ENCODE data around the gene MIB1. TPM values are rescaled to one million over a fixed set of nuclear protein-coding genes. Genes with fewer than 3 reads are reported as not detected.

MIB1 gene
- total RNA-seq, 1 experiment from 2014 or later: 56.1 TPM

DNA sequence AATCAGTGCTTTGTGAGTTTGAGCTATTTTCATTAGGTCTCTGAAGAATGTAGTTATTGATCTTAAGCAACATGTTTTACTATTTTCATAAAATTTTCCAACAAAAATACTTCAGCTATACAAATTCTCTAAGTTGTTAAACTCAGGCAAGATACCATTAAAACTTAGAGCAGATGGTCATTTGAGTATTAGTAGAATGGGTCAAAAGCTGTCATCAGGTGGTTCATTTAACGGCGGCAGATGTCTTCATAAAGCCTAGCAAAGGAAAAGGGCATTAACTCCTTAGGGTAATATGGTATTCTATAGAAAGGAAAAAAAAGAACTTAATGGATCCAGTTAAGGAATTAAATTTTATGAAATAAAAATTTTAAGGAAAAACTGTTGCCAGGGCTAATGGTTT is 19.2 kb downstream of the MIB1 start:
- no peaks in the 10 kb centered on the region for H3K9me3 ChIP-seq (ENCODE audit: control insufficient read depth in 1 of 2, insufficient read depth in 1 of 2, low read depth in 1 of 2, low read length in 2 of 2)
- no peak overlapping the region for H3K4me2 ChIP-seq (ENCODE audit: low read length)
- no peak overlapping the region for H3K27ac ChIP-seq (ENCODE audit: low read depth, low read length)
- H4K20me1 ChIP-seq (ENCODE audit: insufficient read depth): no peaks in the 10 kb centered on the region
- DNase-seq (ENCODE audit: low read depth, low spot score) (no peak), ATAC-seq (no peak)
- RAD21 ChIA-PET (ENCODE audit: low non-redundant PET in 1 of 2, low total read pairs in 2 of 2, uncharacterized antibody in 2 of 2, unreplicated experiment in 2 of 2): interaction anchor here in 1 of 2 experiments (0.5 kb wide), 1 partner anchor 127 kb away, joined by 3 read pairs; no protein-coding TSS in a partner anchor
- intact Hi-C loops (cut with micrococcal nuclease): no loop called here
- no peaks in the 10 kb centered on the region for H3K4me1 ChIP-seq (ENCODE audit: control insufficient read depth in 1 of 2, insufficient read depth in 2 of 2, low read length in 2 of 2)
- H3K79me2 ChIP-seq (ENCODE audit: insufficient read depth, low read length): peaks cover 56% of the 10 kb centered on the region
- H2AFZ ChIP-seq (ENCODE audit: low read depth, low read length, poor library complexity, severe bottlenecking): no peak overlapping the region
- TF ChIP-seq ZNF274 (IDR thresholded peaks at IDR 0.05; ENCODE audit: low read depth, low read length): no peak
- TF ChIP-seq SIN3A (IDR thresholded peaks at IDR 0.05; ENCODE audit: low read depth): no peak
- no peak for TF ChIP-seq CEBPB (IDR thresholded peaks at IDR 0.05; ENCODE audit: low read depth)
- POLR2A ChIA-PET: interaction anchor here (1.5 kb wide), 1 partner anchor 19 kb away, joined by 4 read pairs; the partner anchor contains the start of gene MIB1
- no TSS peak for BruUV-seq (replicated peaks)
- H3K27me3 ChIP-seq (ENCODE audit: insufficient read depth, low read length): no peaks in the 10 kb centered on the region
- H3K9ac ChIP-seq (ENCODE audit: low read length): no peak overlapping the region
- no peaks in the 10 kb centered on the region for H3K36me3 ChIP-seq (ENCODE audit: control insufficient read depth in 1 of 2, insufficient read depth in 2 of 2, low read length in 2 of 2)
- CTCF ChIA-PET: no interaction called here
- no peak overlapping the region for H3K4me3 ChIP-seq (replicated peaks in 1 of 2; ENCODE audit: low read depth in 1 of 2, low read length in 2 of 2)
- no peaks in the 10 kb centered on the region for H3K9me2 ChIP-seq (ENCODE audit: insufficient read depth)

DNA sequence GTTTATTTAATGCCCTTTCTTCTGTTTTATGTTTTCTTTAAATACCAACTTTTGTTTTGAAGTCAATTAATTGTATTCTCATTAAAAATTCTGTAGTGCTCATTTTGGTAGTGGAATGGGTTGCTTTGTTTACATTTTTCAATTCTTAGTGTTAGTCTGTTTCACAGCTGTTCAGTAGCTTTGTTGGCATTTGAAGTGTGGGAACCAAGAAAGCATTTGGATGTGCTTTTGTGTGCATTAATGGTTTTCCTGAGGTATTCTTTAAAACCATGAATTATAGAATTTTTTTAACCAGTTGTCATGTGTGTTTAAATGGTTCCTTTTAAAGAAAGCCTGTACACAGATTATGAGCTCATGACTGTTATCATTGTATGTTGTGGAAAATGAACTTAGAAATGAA is 19.7 kb downstream of the MIB1 start:
- ChIA-PET POLR2A (interaction anchor here (1.5 kb wide), 1 partner anchor 20 kb away, joined by 4 read pairs; the partner anchor contains the start of gene MIB1), CTCF (no interaction called here), RAD21 (ENCODE audit: low non-redundant PET in 1 of 2, low total read pairs in 2 of 2, uncharacterized antibody in 2 of 2, unreplicated experiment in 2 of 2) (no interaction called here)
- no peak for TF ChIP-seq EZH2 (IDR thresholded peaks at IDR 0.05)
- TF ChIP-seq, protein P1, sequence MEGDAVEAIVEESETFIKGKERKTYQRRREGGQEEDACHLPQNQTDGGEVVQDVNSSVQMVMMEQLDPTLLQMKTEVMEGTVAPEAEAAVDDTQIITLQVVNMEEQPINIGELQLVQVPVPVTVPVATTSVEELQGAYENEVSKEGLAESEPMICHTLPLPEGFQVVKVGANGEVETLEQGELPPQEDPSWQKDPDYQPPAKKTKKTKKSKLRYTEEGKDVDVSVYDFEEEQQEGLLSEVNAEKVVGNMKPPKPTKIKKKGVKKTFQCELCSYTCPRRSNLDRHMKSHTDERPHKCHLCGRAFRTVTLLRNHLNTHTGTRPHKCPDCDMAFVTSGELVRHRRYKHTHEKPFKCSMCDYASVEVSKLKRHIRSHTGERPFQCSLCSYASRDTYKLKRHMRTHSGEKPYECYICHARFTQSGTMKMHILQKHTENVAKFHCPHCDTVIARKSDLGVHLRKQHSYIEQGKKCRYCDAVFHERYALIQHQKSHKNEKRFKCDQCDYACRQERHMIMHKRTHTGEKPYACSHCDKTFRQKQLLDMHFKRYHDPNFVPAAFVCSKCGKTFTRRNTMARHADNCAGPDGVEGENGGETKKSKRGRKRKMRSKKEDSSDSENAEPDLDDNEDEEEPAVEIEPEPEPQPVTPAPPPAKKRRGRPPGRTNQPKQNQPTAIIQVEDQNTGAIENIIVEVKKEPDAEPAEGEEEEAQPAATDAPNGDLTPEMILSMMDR (IDR thresholded peaks at IDR 0.05 in 2 of 3, conservative IDR thresholded peaks at IDR 0.05 in 1 of 3; ENCODE audit: borderline replicate concordance in 1 of 3, insufficient read depth in 1 of 3, low read depth in 2 of 3, low read length in 2 of 3): no peak
- TF ChIP-seq SRF (IDR thresholded peaks at IDR 0.05; ENCODE audit: low read depth): no peak
- no peak for TF ChIP-seq JUND (IDR thresholded peaks at IDR 0.05)
- TF ChIP-seq, protein P2, sequence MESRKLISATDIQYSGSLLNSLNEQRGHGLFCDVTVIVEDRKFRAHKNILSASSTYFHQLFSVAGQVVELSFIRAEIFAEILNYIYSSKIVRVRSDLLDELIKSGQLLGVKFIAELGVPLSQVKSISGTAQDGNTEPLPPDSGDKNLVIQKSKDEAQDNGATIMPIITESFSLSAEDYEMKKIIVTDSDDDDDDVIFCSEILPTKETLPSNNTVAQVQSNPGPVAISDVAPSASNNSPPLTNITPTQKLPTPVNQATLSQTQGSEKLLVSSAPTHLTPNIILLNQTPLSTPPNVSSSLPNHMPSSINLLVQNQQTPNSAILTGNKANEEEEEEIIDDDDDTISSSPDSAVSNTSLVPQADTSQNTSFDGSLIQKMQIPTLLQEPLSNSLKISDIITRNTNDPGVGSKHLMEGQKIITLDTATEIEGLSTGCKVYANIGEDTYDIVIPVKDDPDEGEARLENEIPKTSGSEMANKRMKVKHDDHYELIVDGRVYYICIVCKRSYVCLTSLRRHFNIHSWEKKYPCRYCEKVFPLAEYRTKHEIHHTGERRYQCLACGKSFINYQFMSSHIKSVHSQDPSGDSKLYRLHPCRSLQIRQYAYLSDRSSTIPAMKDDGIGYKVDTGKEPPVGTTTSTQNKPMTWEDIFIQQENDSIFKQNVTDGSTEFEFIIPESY (IDR thresholded peaks at IDR 0.05; ENCODE audit: extremely low read depth, insufficient replicate concordance, low read length): no peak
- TF ChIP-seq CBX3 (IDR thresholded peaks at IDR 0.05; ENCODE audit: low read depth): no peak
- TF ChIP-seq EZH2phosphoT487 (IDR thresholded peaks at IDR 0.05; ENCODE audit: borderline replicate concordance): no peak
- no peak for TF ChIP-seq SP1 (IDR thresholded peaks at IDR 0.05; ENCODE audit: low read depth)
- H3K9me2 ChIP-seq (ENCODE audit: insufficient read depth): no peaks in the 10 kb centered on the region
- H3K27me3 ChIP-seq (ENCODE audit: insufficient read depth, low read length): no peaks in the 10 kb centered on the region
- no peaks in the 10 kb centered on the region for H3K36me3 ChIP-seq (ENCODE audit: control insufficient read depth in 1 of 2, insufficient read depth in 2 of 2, low read length in 2 of 2)
- H3K9ac ChIP-seq (ENCODE audit: low read length): no peak overlapping the region
- DNase-seq (ENCODE audit: low read depth, low spot score): no peak
- H3K4me3 ChIP-seq (replicated peaks in 1 of 2; ENCODE audit: low read depth in 1 of 2, low read length in 2 of 2): no peak overlapping the region
- H2AFZ ChIP-seq (ENCODE audit: low read depth, low read length, poor library complexity, severe bottlenecking): no peak overlapping the region
- BruUV-seq (replicated peaks): no TSS peak
- H3K4me2 ChIP-seq (ENCODE audit: low read length): no peak overlapping the region
- peaks cover 53% of the 10 kb centered on the region for H3K79me2 ChIP-seq (ENCODE audit: insufficient read depth, low read length)
- intact Hi-C loops (cut with micrococcal nuclease): no loop called here
- H3K27ac ChIP-seq (ENCODE audit: low read depth, low read length): no peak overlapping the region
- no peaks in the 10 kb centered on the region for H3K9me3 ChIP-seq (ENCODE audit: control insufficient read depth in 1 of 2, insufficient read depth in 1 of 2, low read depth in 1 of 2, low read length in 2 of 2)
- H3K4me1 ChIP-seq (ENCODE audit: control insufficient read depth in 1 of 2, insufficient read depth in 2 of 2, low read length in 2 of 2): no peaks in the 10 kb centered on the region
- no peaks in the 10 kb centered on the region for H4K20me1 ChIP-seq (ENCODE audit: insufficient read depth)
- no peak for ATAC-seq

Measured in HCT116 (cell line).